GM18502 (cell line): Measurements from ENCODE around the gene SMIM28.

Experiments used
- ATAC-seq: cut with Tn5 transposase; IDR thresholded peaks from one replicate; pipeline ENCODE4 v1.9.1; 2021; ENCODE audit warnings: mild to moderate bottlenecking; ENCODE audit not compliant: unreplicated experiment, poor library complexity

Gene SMIM28

GRCh38 chr6:138426500-138427123, 48.9 kb downstream of the SMIM28 start:
- ATAC-seq, result no peak

- no peak for ATAC-seq
Observed at GRCh38 chr6:138427701-138428100, 50.0 kb downstream of the SMIM28 start.

GRCh38 chr6:138428944-138429598, 51.4 kb downstream of the SMIM28 start:
- ATAC-seq, result no peak

GRCh38 chr6:138429761-138430160, 52.1 kb downstream of the SMIM28 start:
- no peak for ATAC-seq

GRCh38 chr6:138430361-138431145, 52.8 kb downstream of the SMIM28 start:
- ATAC-seq, result no peak

GRCh38 chr6:138431256-138432062, 53.8 kb downstream of the SMIM28 start:
- ATAC-seq, result no peak

- no peak for ATAC-seq
Observed at GRCh38 chr6:138432063-138432356, 54.3 kb downstream of the SMIM28 start.
